Esophagus squamous epithelium (tissue), 4 donors: Measurements from ENCODE around the gene ZBTB2.

ENCODE experiments used
- POLR2A ChIP-seq, 4 donors: fragments of 450-650 bp; IDR thresholded peaks; one replicate each; pipeline ENCODE4 v1.6.1; 2017; ENCODE audit warnings: antibody characterized with exemption in 4 of 4, mild to moderate bottlenecking in 4 of 4, moderate library complexity in 3 of 4
- TF ChIP-seq, protein P1 (sequence below), 6 experiments: fragments of 450-650 bp in 4 of 6; fragments of 200-600 bp in 2 of 6; sonication (generic) in 2 of 6; IDR thresholded peaks; one replicate each; pipeline ENCODE4 v1.5.1; 2016 to 2019; ENCODE audit warnings: antibody characterized with exemption in 6 of 6, mild to moderate bottlenecking in 4 of 6, moderate library complexity in 4 of 6

DNA sequence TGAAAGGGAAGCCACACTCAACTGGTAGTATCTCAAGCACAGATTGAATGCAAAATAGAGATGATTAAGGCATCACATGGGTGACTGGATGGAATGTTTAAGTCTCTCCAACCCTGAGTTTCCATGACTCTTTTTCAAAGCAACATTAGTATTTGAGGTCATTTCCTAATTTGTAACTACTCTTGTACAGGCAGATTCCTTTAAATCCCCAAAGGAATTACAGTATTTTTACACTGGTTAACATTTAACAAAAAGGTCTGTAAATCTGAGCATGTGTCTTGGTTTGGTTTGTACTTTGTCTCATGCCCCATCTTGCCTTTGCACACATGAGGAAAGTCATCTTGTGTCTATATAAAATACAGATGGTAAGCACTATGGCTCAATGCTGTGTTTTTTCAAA, 45.4 kb upstream of the ZBTB2 start:
- no peak for TF ChIP-seq POLR2A (IDR thresholded peaks at IDR 0.05)
- TF ChIP-seq, protein P1, sequence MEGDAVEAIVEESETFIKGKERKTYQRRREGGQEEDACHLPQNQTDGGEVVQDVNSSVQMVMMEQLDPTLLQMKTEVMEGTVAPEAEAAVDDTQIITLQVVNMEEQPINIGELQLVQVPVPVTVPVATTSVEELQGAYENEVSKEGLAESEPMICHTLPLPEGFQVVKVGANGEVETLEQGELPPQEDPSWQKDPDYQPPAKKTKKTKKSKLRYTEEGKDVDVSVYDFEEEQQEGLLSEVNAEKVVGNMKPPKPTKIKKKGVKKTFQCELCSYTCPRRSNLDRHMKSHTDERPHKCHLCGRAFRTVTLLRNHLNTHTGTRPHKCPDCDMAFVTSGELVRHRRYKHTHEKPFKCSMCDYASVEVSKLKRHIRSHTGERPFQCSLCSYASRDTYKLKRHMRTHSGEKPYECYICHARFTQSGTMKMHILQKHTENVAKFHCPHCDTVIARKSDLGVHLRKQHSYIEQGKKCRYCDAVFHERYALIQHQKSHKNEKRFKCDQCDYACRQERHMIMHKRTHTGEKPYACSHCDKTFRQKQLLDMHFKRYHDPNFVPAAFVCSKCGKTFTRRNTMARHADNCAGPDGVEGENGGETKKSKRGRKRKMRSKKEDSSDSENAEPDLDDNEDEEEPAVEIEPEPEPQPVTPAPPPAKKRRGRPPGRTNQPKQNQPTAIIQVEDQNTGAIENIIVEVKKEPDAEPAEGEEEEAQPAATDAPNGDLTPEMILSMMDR (IDR thresholded peaks at IDR 0.05), result no peak
